Measurements from ENCODE around the gene ASAP2.

ASAP2 gene

DNA sequence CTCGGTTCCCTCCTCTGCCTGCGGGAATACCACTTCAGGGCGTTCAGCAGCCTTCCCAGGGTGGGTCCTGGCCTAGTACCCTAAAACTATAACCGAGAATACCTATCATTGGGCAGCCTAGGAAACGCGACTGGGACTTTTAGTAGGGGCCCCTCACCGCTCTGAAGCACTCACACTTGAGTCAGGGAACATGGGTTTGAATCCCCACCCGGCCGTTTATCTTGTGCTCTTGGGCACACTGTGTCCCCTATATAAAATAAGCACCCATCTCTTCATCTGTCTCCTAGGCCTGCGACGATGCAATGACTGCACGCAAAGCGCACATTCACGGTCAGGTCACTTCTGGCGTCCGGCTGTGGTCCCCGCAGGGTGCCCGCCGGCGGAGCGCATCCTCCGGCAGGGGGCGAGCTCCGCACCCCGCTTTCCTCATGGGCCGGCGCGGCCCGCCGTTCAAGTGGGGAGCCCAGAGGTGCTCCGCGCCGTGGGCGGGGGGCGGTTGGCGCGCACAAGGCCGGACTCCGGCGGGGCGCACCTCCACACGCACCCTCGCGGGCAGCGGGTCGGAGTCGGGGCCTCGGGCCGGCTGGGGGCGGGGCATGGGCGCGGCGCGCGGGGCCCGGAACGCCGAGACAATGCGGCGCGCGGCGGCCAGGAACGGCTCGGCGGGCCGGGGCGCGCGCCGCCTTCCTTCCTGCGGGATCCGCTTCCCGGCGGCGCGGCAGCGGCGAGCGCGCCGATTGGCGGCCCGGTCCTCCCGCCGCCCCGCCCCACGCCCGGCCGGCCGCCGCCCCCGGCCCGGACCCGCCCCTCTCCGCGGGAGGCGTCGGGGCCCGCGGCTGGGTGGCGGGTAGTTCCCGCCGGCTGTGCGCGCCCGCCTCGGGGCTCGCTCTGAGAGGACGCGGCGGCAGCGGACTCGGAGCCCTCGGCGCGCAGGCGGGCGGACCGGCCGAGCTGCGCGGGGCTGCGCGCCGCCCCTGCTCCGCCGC, at the start of gene ASAP2:
Gene ASAP2 (plus strand): TSS at position 850 of the 986 bp plus-strand sequence. CDS start 293 bp downstream, outside the sequence.
- peak in 1 of 2 donors; percentile 6 for DNase-seq (ENCODE audit: extremely low read depth in 1 of 2, low read depth in 1 of 2)

- DNase-seq (ENCODE audit: extremely low read depth in 1 of 2, low read depth in 1 of 2), result no peak
These were observed 47.5 kb upstream of the ASAP2 start for GRCh38 chr2:9158786-9159779.

DNA sequence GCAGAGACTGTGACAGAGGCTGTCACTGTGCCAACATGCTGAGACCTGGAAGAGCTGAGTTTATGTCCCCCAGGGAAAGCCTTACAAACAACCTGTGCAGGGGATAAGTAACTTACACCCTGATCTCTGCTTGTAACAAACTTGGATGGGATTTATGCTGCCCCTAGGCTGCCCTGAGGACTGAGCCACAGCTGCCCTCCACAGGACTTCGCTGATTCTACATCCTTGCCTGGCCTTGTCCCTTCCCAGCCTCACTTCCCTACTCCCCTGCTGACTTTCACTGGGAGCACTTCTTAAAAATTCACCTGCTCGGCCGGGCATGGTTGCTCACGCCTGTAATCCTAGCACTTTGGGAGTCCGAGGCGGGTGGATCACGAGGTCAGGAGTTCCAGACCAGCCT, 45.9 kb upstream of the ASAP2 start:
- DNase-seq (ENCODE audit: extremely low read depth in 1 of 2, low read depth in 1 of 2), result no peak

GRCh38 chr2:9162841-9163240, 43.8 kb upstream of the ASAP2 start:
- no peak for DNase-seq (ENCODE audit: extremely low read depth in 1 of 2, low read depth in 1 of 2)

GRCh38 chr2:9163306-9164111, 43.1 kb upstream of the ASAP2 start:
- DNase-seq (ENCODE audit: extremely low read depth in 1 of 2, low read depth in 1 of 2), result no peak

DNA sequence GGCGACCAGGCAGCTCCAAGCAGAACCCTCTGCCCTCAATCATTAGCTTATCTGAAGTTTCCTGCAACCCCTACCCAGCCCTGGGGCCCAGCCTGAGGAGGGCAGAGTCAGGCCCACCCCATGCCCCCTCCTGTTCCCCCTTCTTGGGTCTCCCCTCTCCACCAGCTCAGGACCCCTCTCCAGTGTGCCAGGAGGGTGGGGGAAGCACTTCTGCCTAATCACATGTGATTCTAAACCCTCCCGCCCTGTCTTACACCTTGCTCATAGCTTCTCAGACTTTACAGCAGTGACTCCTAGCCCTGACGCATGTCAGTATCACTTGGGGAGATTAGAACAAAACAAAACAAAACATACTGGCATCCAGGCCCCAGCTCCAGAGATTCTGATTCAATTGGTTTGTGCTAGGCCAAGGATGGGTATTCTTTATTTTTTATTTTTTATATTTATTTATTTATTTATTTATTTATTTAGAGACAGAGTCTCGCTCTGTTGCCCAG, 42.5 kb upstream of the ASAP2 start:
- no peak for DNase-seq (ENCODE audit: extremely low read depth in 1 of 2, low read depth in 1 of 2)

- DNase-seq (ENCODE audit: extremely low read depth in 1 of 2, low read depth in 1 of 2), result no peak
These were observed 41.0 kb upstream of the ASAP2 start for GRCh38 chr2:9165625-9166024.

GRCh38 chr2:9166579-9167377, 39.8 kb upstream of the ASAP2 start:
- DNase-seq (ENCODE audit: extremely low read depth in 1 of 2, low read depth in 1 of 2), result no peak

DNA sequence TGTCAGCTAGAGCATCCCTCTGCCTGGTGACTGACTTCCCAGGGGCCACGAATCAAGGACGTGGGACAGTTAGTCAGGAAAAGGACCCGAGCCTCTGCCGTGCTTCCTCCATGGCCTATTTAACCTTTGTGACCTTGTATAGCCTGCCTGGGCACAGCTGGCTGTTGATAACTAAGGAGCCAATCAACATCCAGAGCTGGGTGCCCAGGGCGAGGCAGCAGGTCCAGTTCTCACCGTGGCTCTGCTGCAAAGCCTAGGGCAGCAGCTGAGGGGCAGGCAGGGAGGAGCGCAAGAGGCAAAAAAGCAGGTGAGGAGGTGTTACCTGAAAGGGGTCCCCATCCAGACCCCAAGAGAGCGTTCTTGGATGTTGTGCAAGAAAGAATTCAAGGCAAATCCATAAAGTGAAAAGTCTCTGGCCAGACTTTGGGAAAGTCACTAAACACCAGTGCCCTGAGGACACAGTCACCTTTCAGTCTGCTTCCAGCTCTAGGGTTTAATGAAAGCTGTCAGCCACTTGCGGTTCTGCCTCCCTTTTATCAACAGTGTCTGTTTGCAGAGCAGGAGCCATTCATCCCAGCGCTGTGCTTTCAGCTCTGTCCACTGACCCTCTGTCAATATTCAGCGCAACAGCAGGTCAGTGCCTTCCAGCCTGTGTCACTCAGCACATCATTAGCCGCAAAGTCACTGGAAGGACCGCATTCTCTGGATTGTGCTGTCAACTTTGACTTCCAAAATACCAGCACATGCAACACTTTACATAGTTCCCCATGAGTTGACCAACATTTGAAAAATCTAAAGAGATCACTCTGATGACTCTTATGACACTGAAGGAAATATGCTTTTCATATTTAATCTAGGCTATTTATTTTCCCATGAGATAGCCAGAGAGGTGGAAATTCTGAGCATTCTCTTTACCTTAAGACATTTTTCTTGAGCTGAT, 38.6 kb upstream of the ASAP2 start:
- DNase-seq (ENCODE audit: extremely low read depth in 1 of 2, low read depth in 1 of 2), result no peak

GRCh38 chr2:9168821-9169221, 37.8 kb upstream of the ASAP2 start:
- DNase-seq (ENCODE audit: extremely low read depth in 1 of 2, low read depth in 1 of 2), result no peak

DNA sequence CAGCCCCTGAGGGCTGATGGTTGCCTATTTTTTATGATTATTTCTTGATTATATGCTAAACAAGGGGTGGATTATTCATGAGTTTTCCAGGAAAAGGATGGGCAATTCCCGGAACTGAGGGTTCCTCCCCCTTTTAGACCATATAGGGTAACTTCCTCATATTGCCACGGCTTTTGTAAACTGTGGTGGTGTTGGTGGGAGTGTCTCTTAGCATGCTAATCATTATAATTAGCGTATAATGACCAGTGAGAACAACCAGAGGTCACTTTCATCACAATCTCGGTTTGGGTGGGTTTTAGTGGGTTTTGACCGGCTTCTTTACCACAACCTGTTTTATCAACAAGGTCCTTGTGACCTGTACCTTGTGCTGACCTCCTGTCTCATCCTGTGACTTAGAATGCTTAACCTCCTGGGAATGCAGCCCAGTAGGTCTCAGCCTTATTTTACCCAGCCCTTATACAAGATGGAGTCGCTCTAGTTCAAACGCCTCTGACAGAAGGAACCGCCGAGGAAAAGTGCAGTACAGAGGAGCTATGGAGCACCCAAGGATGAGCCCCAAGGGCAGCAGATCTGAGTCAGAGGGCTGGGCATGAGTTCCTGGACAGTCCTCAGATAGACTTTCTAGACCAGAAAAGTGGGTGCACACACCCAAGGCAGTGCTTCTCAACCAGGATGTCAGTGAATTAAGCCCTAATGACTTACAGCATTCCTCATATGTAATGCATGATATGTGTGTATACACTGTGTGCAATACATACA, 37.1 kb upstream of the ASAP2 start:
- no peak for DNase-seq (ENCODE audit: extremely low read depth in 1 of 2, low read depth in 1 of 2)

GRCh38 chr2:9170458-9171130, 36.0 kb upstream of the ASAP2 start:
- no peak for DNase-seq (ENCODE audit: extremely low read depth in 1 of 2, low read depth in 1 of 2)

- DNase-seq (ENCODE audit: extremely low read depth in 1 of 2, low read depth in 1 of 2), result no peak
These were observed 31.7 kb upstream of the ASAP2 start for GRCh38 chr2:9174771-9175437.

DNA sequence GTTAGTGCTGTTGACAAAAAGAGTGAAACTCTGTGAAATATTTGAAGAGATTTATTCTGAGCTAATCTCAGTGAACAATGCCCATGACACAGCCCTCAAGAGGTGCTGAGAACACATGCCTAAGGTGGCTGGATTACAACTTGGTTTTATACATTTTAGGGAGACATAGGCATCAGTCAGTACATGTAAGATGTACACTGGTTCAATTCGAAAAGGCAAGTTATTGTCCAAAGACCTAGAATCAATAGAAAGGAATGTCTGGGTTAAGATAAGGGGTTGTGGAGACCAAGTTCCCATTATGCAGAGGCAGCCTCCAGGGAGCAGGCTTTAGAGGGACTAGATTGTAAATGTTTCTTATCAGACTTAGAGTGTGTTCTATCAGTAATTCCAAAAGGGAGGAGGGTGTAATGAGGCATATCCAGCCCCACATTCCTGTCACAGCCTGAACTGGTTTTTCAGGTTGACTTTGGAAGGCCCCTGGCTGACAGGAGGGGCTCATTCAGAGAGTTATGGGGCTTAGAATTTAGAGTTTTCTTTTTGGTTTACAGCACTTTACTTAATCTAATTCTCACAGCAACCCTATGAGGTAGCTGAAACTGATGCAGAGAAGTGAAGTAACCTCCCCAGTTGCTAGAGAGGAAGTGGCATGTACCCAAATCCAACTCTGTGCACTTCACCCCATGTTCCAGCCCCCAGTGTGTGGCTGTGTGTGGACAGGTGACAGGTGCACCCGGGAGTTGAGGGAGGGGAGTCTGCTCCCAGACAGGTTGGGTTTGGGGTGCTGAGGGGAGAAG, 28.3 kb upstream of the ASAP2 start:
- DNase-seq (ENCODE audit: extremely low read depth in 1 of 2, low read depth in 1 of 2), result no peak

GRCh38 chr2:9178904-9179571, 27.6 kb upstream of the ASAP2 start:
- no peak for DNase-seq (ENCODE audit: extremely low read depth in 1 of 2, low read depth in 1 of 2)
